HG02852 (cell line): ENCODE data around the gene CRHR1.
"Not testable (repeated sequence)": the region's sequence is repeated elsewhere in the genome, so short reads cannot be mapped to it uniquely, and the experiment has no call there.

ENCODE experiments used
- ATAC-seq: cut with Tn5 transposase; IDR thresholded peaks from one replicate; pipeline ENCODE4 v1.9.1; 2021; ENCODE audit warnings: mild to moderate bottlenecking, moderate library complexity; ENCODE audit not compliant: unreplicated experiment

The CRHR1 gene

DNA sequence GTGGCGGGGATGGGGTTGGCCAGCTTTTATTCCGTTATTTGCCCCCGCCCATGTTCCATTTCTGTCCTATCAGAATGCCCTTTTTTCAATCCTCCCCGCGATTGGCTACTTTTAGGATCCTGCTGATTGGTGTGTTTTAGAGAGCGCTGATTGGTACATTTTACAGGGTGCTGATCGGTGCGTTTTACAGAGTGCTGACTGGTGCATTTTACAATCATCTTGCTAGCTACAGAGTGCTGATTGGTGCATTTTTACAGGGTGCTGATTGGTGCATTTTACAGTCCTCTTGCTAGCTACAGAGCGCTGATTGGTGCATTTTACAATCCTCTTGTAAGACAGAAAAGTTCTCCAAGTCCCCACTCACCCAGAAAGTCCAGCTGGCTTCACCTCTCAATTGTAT is 78.0 kb downstream of the CRHR1 start:
- ATAC-seq, result not testable (repeated sequence)

- ATAC-seq, result no peak
Measured at GRCh38 chr17:45863857-45864654, 79.9 kb downstream of the CRHR1 start.

- no peak for ATAC-seq
Measured at GRCh38 chr17:45867171-45867570, 83.1 kb downstream of the CRHR1 start.

DNA sequence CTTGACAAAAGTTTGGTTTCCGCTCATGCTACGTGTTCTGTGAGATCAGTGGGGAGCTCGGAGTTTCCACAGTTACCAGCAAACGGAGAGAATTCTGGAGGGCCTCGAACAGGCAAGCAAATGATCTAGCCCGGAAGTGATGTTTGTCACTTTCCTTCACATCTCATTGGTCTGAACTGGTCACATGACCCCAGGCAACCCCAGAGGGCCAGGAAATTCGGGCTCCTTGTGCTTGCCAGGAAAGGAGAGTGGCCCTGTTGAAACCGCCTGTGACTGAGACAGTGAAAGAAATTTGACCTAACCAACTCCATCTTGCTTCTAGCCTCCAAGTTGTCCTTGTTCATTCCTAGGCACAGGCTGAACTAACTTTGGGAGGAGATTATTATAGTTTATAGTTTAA is 83.6 kb downstream of the CRHR1 start:
- ATAC-seq, result no peak

DNA sequence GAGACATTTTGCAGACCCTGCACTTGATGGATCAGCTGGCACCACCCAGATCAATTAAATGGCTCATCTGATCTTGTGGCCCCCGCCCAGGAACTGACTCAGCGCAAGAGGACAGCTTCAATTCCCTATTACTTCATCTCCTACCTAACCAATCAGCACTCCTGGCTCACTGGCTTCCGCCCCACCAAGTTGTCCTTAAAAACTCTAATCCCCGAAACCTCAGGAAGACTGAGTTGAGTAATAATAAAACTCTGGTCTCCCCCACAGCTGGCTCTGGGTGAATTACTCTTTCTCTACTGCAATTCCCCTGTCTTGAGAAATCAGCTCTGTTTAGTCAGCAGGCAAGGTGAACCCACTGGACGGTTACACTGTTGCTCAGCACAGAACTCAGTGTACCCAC is 84.2 kb downstream of the CRHR1 start:
- no peak for ATAC-seq

GRCh38 chr17:45869676-45870341 is 85.7 kb downstream of the CRHR1 start:
- no peak for ATAC-seq

DNA sequence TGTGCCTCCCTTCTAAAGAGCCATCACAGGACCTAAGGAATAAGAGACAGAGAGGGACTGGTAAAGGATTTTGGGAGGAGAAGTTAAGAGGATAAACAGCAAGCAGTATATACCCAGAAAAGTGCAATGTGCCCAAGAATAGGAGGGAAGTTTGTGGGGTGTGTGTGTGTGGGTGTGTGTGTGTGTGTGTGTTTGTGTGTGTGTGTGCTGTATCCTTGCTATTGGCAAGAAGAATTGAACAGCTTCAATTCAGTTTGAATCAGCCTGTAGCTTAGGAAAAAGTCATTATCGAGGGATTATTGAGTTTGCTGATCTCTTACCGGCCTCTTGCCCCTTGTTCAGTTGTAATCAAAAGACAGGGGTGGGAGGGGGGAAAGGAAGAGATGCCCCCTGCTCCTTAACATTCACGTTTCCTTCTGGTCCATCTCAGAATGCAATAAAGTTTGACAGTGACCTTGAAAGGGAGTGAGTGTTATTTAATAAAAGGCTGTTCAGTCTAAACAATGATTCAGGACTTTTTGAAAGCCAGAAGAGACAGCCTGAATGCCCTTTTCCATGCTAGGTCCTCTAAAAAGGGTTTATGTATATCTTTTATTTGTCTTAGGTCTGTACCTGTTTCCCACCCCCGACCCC is 86.3 kb downstream of the CRHR1 start:
- no peak for ATAC-seq

DNA sequence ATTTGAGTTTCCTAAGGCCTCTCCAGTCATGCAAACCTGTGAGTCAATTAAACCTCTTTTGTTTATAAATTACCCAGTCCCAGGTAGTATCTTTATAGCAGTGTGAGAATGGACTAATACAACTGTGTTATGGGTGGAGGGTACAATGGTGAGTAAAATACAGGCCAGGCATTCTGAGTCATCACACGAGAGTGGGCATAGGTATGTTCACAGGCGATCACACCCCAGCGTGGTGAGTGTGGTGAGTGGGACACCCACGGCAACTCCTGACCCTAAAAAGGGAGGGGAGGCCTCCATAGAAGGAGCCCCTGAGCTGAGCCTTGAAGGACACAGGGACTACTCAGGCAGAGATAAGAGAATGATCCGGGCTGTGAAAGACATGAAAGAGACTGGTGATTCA is 87.6 kb downstream of the CRHR1 start:
- no peak for ATAC-seq

DNA sequence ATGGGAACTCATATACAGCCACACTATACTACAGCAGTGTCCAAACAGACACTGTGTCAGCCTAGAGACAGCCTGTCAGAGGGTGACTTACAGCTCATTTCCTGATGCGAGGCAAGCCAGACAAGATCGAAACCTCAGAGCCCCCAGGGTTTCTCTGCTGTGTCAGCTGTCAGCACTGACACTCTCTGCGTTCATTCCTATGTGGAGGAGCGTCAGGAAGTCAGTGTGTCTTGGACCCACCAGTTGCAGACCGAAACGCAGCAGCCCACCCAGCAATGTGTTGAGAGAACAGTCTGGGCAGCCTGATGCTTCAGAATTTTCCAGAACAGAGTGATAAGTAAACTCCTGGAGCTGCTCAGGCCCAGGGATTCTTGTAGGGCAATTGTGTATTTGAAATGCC is 89.6 kb downstream of the CRHR1 start:
- ATAC-seq, result no peak

GRCh38 chr17:45874151-45874550 is 90.0 kb downstream of the CRHR1 start:
- ATAC-seq, result no peak

- ATAC-seq, result no peak
Measured at GRCh38 chr17:45876539-45876938, 92.4 kb downstream of the CRHR1 start.

DNA sequence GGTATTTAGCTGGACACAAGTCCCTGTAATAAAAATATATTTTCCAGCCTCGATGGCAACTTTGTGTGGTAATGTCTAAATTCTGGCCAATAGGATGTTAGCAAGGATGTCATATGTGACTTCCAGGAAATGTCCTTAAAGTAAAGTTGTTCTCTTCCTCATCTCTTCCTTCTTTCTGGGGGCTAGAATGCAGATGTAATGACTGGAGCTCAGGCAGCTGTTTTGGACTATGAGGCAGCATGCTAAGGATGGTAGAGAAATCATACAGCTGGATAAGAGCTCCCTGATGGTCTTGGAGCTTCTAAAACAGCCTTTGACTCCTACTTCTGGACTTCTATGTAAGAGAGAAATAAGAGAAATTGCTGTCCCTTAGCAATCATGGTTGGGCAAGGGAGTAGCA is 93.3 kb downstream of the CRHR1 start:
- ATAC-seq, result no peak

DNA sequence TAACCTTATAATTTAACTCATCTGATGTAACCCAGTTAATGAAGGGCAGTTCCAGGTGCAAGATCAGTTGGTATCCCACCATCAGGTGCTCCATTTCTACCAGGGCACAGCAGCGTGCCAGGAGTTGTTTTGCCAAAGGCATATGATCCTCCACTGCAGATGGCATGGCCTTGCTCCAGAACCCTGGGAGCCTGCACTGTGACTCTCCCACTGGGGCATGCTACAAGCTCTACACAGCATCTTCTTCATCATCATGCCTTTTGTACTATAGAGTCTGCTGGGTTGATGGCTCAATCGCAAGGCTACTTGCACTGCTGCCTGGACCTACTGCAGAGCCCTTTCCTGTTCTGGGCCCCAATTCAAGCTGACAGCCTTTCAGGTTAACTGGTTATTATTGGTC is 98.9 kb downstream of the CRHR1 start:
- no peak for ATAC-seq
